ENCODE measurements around the gene SPAG4.

The SPAG4 gene

DNA sequence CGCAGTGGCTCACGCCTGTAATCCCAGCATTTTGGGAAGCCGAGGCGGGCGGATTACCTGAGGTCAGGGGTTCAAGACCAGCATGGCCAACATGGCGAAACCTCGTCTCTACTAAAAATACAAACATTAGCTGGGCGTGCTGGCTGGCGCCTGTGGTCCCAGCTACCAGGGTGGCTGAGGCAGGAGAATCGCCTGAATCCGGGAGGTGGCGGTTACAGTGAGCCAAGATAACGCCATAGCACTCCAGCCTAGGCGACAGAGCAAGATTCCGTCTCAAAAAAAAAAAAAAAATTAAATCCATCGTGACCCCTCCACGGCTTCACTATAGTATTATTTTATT lies 50.3 kb downstream of the SPAG4 start:
- H3K9me3 ChIP-seq (ENCODE audit: control insufficient read depth in 1 of 2, low read length in 2 of 2), result no peaks in the 10 kb centered on the region
- H3K4me3 ChIP-seq (ENCODE audit: low read depth in 1 of 2, low read length in 2 of 2), result no peak overlapping the region
- H3K27me3 ChIP-seq (ENCODE audit: control insufficient read depth in 1 of 2, insufficient read depth in 2 of 2, low read length in 2 of 2), result no peaks in the 10 kb centered on the region
- peaks cover 13 to 22% of the 10 kb centered on the region in 2 donors for H3K36me3 ChIP-seq (ENCODE audit: control insufficient read depth in 1 of 2, insufficient read depth in 2 of 2, low read length in 2 of 2)
- peaks cover 25 to 32% of the 10 kb centered on the region in 2 donors for H3K4me1 ChIP-seq (ENCODE audit: control insufficient read depth in 1 of 2, insufficient read depth in 2 of 2, low read length in 2 of 2)
- H3K9ac ChIP-seq (ENCODE audit: low read depth in 1 of 2, low read length in 2 of 2), result no peak overlapping the region
- no peak overlapping the region for H3K27ac ChIP-seq (ENCODE audit: low read depth, low read length)

DNA sequence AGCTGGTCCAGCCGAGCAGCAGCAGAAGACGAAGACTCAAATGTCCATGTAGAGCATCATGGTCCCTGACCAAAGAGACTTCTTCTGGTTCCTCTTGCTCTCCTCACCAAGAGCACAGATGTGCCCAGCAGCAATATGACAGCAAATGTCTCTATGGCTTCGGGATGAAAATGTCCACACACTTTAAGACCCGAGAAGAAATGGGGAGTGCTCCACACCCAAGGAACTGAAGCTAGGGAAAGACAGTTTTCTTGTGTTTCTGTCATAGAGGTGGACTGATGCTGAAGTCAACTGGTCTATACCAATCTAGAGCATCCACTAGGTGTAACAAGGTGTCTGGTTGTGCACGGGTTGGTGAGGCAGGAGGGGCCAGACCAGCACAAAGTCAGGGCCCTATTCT lies 53.6 kb downstream of the SPAG4 start:
- H3K27me3 ChIP-seq (ENCODE audit: control insufficient read depth in 1 of 2, insufficient read depth in 2 of 2, low read length in 2 of 2), result no peaks in the 10 kb centered on the region
- peaks cover 28 to 45% of the 10 kb centered on the region in 2 donors for H3K36me3 ChIP-seq (ENCODE audit: control insufficient read depth in 1 of 2, insufficient read depth in 2 of 2, low read length in 2 of 2)
- no peak overlapping the region for H3K4me3 ChIP-seq (ENCODE audit: low read depth in 1 of 2, low read length in 2 of 2)
- peaks cover 0 to 3% of the 10 kb centered on the region in 2 donors for H3K4me1 ChIP-seq (ENCODE audit: control insufficient read depth in 1 of 2, insufficient read depth in 2 of 2, low read length in 2 of 2)
- H3K9ac ChIP-seq (ENCODE audit: low read depth in 1 of 2, low read length in 2 of 2), result no peak overlapping the region
- H3K9me3 ChIP-seq (ENCODE audit: control insufficient read depth in 1 of 2, low read length in 2 of 2), result no peaks in the 10 kb centered on the region
- H3K27ac ChIP-seq (ENCODE audit: low read depth, low read length), result no peak overlapping the region

DNA sequence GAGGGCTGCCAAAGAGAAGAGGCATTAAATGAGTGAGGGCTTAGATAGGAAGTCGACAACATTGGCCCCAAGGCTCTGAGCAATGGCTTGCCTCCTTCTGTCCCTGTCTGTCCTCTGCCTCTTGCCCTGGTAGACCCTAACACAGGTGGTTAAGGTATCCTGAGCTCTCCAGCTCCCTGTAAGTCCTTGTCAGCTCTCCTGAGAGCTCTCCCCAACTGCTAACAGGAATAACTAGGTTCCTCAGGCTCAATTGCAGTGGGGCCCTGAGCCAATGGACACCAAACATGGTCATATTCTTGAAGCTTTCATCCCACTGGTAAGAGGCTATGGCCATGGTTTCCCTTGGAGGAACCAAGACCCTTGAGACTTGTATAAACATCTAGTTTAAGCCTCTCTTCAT lies 54.1 kb downstream of the SPAG4 start:
- Histone ChIP-seq H3K9me3 (ENCODE audit: control insufficient read depth in 1 of 2, low read length in 2 of 2) (no peaks in the 10 kb centered on the region), H3K4me1 (ENCODE audit: control insufficient read depth in 1 of 2, insufficient read depth in 2 of 2, low read length in 2 of 2) (peaks cover 0 to 3% of the 10 kb centered on the region in 2 donors), H3K4me3 (ENCODE audit: low read depth in 1 of 2, low read length in 2 of 2) (no peak overlapping the region), H3K27ac (ENCODE audit: low read depth, low read length) (no peak overlapping the region), H3K36me3 (ENCODE audit: control insufficient read depth in 1 of 2, insufficient read depth in 2 of 2, low read length in 2 of 2) (peaks cover 31 to 49% of the 10 kb centered on the region in 2 donors), H3K9ac (ENCODE audit: low read depth in 1 of 2, low read length in 2 of 2) (no peak overlapping the region), H3K27me3 (ENCODE audit: control insufficient read depth in 1 of 2, insufficient read depth in 2 of 2, low read length in 2 of 2) (no peaks in the 10 kb centered on the region)
